Activated CD4-positive, CD25-positive, alpha-beta regulatory T cell treated with anti-CD3 and anti-CD28 coated beads, Interleukin-2, amount 50 U/mL, for 24 hours (primary cell): ENCODE data around the gene OR6K3.
A peak's percentile ranks its signal among the peaks of the same experiment; 100 is the strongest.
"Not testable (repeated sequence)": the region's sequence is repeated elsewhere in the genome, so short reads cannot be mapped to it uniquely, and the experiment has no call there.

Experiments
- ATAC-seq, 2 donors: fragments of 150-1000 bp; cut with Tn5 transposase; one replicate each; pipeline ENCODE4 v1.10.0; 2021; ENCODE audit warnings: mild to moderate bottlenecking in 1 of 2, moderate library complexity in 1 of 2

The OR6K3 gene, protein sequence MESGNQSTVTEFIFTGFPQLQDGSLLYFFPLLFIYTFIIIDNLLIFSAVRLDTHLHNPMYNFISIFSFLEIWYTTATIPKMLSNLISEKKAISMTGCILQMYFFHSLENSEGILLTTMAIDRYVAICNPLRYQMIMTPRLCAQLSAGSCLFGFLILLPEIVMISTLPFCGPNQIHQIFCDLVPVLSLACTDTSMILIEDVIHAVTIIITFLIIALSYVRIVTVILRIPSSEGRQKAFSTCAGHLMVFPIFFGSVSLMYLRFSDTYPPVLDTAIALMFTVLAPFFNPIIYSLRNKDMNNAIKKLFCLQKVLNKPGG

GRCh38 chr1:158720620-158721019 lies at the start of gene OR6K3:
Gene OR6K3 (minus strand): TSS chr1:158720720. CDS start chr1:158718115, 2,605 bp downstream.
- ATAC-seq: no peak

DNA sequence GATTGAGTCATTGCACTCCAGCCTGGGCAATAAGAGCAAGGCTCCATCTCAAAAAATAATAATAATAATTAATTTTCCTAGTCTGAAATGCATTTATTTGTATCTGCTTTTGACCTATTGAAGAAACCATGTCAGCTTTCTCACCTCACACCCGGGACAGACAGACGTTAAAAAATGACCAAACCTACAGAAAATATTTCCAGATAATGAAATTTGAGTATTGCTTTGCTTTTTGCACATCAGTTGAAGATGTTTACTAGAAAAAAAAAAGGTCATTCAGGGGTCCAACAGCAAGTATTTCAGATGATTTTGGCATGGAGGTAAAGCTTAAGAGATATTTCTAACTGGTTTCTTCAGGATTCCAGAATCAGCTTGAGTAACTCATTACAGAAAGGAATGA lies 33.9 kb upstream of the OR6K3 start, which contains the start of gene OR6K6:
TSS of gene OR6K6 (plus strand) at position 301 of the 400 bp plus-strand sequence. CDS start 168 bp downstream, outside the sequence.
- ATAC-seq: no peak

DNA sequence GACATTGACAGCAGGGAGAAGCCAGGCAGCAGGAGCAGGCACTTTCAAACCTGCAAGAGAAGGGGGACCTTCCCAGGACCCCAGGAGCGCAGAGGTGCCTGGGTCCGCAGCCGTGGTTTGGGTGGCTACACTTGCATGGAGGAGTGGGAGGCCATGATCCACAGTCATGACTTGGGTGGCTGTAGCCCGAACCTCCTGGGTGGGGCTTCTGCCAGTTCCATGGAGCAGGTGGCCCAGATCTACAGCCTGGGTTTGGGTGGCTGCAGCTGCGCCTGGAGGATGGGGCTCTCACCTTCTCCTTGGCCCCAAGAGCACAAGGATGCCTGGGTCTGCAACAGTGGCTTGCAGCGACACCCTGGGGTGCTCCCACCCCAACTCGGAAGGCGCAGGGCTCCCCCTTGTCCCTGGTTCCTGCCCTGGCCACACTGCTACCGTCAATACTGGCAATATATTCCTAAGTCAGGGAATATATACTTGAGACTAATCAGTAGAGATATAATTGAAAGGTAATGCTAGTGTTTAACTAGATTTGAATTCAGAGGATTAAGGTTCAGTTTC lies 31.7 kb upstream of the OR6K3 start:
- no peak for ATAC-seq

- no peak for ATAC-seq
Observed at GRCh38 chr1:158735848-158736247, 15.3 kb upstream of the OR6K3 start.

DNA sequence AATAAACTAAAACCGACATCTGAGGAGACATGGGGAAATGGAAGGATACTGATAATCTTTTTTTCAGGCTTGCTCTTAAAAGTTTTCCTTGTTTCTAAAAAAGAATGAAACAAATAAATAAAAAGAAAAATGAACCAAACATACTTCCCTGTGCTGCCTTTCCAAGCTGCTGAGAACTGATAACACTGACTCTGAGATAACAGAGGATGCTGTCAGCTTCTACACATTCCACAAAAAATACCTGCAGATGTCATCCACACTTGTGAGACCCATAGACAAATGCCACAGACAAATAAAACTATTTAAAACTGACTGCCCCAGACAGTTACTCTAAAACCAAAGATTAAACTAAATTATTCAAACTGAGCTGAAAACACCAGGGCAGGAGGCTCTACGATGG lies 12.0 kb upstream of the OR6K3 start:
- ATAC-seq: no peak

GRCh38 chr1:158731707-158732106 lies 11.2 kb upstream of the OR6K3 start:
- no peak for ATAC-seq

DNA sequence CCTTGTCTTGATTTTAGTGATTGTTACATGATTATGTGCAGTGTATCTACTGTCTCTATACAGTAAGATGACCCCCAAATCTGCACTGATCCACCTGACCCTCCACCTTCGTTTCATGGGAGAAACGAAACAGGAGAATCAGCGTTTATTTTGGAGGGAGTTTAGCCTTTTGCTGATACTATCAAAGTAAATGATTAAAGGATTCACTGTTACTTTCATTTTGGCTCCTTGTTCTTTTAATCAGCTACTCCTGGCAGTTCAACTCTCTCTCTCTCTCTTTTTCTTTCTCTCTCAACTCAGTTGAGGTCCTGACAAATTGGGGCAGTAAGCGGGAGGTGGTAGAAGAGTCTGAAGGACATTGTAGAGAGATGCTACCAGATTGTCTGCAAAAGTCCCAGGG lies 9.9 kb upstream of the OR6K3 start:
- ATAC-seq: no peak

DNA sequence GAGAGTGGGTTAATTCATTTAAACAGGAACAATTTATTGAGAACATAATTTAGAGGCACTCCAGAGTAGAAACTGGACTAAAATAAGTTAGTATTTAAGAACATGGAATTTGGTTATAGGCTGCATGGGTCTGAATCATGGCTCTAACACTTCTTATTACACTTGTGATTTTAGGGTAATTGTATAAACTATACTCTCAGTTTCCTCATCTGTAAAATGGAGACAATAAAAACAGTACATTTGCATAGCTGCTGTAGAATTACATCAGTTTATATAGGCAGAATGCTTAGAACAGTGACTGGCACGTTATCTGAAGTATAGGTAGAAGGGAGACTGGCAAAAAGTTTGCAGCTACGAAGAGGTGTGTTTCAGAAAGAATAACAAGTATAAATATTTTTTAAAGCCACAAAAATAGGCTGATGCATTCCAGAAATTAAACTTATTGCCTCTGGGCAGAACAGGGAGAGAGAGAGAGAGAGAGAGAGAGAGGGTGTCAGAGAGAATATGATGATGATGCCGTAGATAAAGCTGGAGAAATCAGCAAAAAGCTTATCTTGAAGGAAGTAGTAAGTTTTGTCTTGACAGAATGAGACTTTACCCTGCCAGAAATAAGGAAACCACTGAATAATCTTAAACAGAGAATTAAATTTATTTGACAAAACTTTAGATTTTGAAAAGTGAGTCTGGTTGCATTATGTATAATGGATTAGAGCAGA lies 8.1 kb upstream of the OR6K3 start:
- ATAC-seq: no peak

GRCh38 chr1:158724442-158724841 lies 3.9 kb upstream of the OR6K3 start:
- no peak for ATAC-seq

DNA sequence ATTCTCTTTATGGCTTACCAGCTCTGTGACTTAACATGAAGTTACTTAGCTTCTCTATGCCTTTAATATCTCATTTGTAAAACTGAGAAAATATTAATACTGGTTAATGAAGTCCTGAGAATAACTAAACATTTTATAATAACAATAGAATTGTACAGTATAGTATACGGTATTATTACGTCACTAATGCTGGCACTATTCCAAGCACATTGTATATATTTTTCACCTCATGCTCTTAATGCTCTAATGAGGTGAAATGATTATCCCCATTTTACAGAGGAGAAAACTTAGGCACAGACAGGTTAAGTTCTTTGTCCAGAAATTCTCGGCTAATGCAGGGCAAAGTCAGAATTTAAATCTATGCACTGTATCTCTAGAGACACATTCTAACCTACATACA lies 856 bp downstream of the OR6K3 start:
- no peak for ATAC-seq

DNA sequence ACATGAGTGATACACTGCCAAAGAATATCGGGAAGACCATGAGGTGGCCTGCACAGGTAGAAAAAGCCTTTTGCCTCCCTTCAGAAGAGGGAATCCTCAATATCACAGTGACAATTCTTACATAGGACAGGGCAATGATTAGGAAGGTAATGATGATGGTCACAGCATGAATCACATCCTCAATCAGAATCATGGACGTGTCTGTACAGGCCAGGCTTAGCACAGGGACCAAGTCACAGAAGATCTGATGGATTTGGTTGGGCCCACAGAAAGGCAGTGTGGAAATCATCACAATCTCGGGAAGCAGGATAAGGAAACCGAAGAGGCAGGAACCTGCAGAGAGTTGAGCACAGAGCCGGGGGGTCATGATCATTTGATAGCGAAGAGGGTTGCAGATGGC lies 3.2 kb downstream of the OR6K3 start:
- no peak for ATAC-seq

DNA sequence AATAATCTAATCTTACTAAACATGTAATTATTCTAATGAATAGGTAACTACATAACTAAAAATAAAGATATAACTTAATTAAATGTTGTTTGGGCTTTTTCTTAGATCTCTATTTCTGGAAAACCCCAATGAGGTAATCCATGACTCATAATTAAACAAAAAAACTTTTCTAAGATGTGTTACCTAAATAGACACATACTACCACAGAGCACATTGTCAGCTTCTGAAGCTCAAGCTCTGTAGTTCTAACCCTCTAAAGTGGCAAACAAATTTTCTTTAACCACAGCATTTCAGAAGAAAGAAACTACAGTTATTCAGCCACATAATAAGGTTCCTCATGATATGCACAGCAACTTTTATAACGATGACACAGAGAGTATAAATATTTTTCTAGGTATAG lies 4.2 kb downstream of the OR6K3 start:
- ATAC-seq: peak; percentile 85 to 91

- no peak for ATAC-seq
Observed at GRCh38 chr1:158714754-158715153, 5.8 kb downstream of the OR6K3 start.

- no peak for ATAC-seq
Observed at GRCh38 chr1:158711098-158711497, 9.4 kb downstream of the OR6K3 start.

DNA sequence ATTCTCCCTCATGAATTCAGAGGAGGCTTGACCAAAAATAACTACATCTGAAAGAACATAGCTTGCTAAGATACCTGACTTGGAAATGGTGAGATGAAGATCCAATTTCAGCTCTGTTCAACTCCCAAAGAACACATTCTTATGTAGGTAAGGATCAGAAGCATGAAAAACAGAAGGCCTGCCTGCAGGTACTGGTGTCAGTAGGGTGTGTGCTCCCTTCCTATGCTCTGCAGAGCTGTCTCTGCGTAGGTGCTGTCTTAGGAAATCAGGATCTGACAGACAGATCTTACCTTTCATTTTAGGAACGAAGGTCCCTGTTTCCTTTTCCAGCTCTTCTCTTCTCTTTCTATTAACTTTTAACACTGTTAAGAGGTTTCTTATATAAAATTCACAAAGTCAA lies 14.4 kb downstream of the OR6K3 start:
- ATAC-seq: no peak

DNA sequence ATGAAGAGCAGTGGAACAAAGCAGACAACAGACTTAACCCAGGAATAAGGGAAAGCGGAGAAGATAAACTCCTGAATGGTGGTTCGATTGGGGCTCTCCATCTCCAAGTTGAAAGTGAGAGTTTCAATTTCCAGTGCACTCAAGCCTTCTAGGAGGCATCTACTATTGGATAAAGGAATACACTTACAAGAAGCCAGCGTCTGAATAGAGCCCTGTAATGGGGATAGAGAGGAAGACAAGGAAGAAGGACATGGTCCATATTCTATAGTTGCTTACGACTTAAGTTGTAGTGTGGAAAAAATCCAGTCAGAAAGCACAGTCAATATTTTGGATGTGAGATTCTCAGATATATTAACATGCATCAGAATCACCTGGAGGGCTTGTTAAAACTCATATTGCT lies 20.0 kb downstream of the OR6K3 start, which contains the start of gene OR6K2:
TSS of gene OR6K2 (minus strand) at position 101 of the 400 bp plus-strand sequence. CDS start at position 101, 0 bp downstream.
- no peak for ATAC-seq

DNA sequence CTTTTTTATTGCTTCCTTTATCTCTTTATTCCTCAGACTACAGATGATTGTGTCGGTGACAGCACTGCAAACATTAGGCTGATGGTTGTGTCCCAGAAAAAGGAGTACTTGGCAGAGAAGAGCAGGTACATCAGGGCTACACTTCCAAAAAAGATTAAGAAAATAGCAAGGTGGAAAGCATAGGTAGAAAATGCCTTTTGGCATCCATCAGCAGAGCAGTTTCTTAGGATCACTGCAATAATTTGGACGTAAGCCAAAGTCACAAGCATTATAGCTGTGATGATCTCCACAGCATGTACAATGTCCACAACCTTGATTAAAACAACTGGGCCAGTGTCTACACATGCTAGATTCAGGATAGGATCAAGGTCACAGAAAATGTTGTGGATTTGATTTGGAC lies 25.9 kb downstream of the OR6K3 start:
- no peak for ATAC-seq

DNA sequence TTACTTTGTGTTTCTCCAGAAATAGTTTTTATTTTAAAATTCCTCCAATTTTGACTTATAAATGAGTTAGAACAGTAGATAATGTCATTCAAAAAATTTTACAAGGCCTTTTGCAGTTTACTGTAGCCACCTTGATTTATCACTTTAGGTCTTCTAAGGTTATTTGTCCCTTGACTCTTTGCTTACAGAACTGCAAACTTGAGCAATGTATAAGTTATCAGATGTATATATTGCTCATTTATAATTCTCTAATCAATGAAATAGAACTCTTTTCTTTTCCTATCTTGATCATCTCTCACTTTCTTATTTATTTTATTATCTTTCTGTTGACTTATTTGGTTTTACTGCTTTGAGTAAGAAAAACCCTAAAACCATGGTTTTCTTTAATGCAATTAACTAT lies 28.2 kb downstream of the OR6K3 start:
- ATAC-seq: no peak

- no peak for ATAC-seq
Observed at GRCh38 chr1:158691907-158692306, 28.6 kb downstream of the OR6K3 start.

- ATAC-seq: not testable (repeated sequence)
Observed at GRCh38 chr1:158691149-158691548, 29.4 kb downstream of the OR6K3 start.

DNA sequence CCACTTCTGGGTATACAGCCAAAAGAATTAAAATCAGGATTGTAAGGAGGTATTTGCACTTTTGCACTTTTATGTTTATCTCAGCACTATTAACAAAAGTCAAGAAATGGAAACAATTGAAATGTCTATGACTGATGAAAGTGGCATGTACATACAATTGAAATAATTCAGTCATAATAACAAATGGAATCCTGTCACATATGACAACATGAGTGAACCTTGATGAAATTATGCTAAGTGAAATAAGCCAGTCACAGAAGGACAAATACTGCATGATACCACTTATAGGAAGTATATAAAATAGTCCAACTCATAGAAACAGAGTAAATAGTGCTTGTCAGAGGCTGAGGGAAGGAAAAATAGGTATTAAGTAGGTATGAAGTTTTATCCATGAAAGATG lies 30.6 kb downstream of the OR6K3 start:
- no peak for ATAC-seq

DNA sequence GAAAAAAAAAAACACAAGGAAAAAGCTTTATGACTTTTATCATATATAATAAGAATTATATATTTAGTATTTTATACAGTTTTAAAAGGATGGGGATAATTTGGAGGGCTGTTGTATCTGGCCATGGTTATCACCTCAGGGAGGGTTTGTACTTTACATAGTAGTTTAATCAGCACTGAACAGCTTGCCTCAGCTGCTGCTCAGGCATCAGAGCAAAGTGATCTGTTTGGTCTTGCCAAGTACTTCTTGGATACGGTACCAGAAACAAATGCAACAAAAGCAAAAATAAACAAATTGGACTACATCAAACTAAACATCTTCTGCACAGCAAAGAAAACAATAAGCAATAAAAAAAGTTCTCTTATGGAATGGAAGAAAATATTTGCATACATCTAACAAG lies 31.4 kb downstream of the OR6K3 start:
- no peak for ATAC-seq

- ATAC-seq: not testable (repeated sequence)
Observed at GRCh38 chr1:158688343-158688742, 32.2 kb downstream of the OR6K3 start.

DNA sequence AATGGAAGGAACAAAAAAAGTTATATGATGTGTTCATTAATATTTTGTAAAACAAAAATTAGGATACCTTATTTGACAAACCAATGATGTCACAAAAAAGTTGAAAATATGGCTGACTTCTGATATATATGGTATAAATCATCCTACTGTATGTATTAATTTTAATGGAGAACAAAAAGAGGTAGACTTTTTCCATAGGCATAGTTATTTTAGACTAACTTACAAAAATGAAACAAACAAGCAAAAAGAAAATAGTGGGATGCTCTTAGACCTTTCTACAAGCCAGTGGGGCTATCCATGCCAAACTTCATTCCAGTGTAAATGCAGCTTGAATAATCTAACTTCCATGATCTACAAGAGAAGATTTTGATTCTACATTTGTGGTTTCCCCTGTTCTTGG lies 33.5 kb downstream of the OR6K3 start:
- no peak for ATAC-seq
